K562 (cell line): ENCODE results near the gene IGF2BP3. TPM values are rescaled to one million over a fixed set of nuclear protein-coding genes. Genes with fewer than 3 reads are reported as not detected.

Experiments
- ATAC-seq: fragments of 200-7000 bp; cut with Tn5 transposase; 3 replicates; pipeline ENCODE4 v1.9.1; 2020; ENCODE audit warnings: moderate library complexity
- BruUV-seq: library from RNA; stranded (reverse); fragments of 400-500 nt; replicated peaks from 2 replicates; lab custom pipeline; 2021; lab: Mats Ljungman, UMichigan
- CTCF ChIA-PET: fragments of 300-600 bp; formaldehyde crosslinking; extraction: SDS; loops from one replicate; lab custom pipeline; 2021; ENCODE audit warnings: low intra/inter-chr PET ratio; lab: Yijun Ruan, JAX
- POLR2A ChIA-PET: fragments of 300-600, 350-650 bp; sonication (Branson Sonifier 250); formaldehyde crosslinking; extraction: SDS; loops from one replicate; lab custom pipeline; 2021; ENCODE audit warnings: antibody characterized with exemption, inconsistent platforms; lab: Yijun Ruan, JAX
- DNase-seq, 4 experiments: peaks; one replicate each; pipeline versions ENCODE4 v3.0.0 to v3.0.0-alpha.2; 2011 to 2018; ENCODE audit warnings: low spot score in 3 of 4, mixed read lengths in 3 of 4; ENCODE audit errors: extremely low read depth in 1 of 4
- FAIRE-seq: peaks from 2 replicates; lab custom pipeline; 2011; peaks lifted over from hg19 to GRCh38; lab: Jason Lieb, UNC
- H2AFZ ChIP-seq: 2 replicates; pipeline ENCODE4 v1.6.0; 2011; ENCODE audit warnings: low read depth, low read length, control low read depth, inconsistent platforms
- H3K27ac ChIP-seq: fragments of 200-600 bp; 3 replicates; pipeline ENCODE4 v1.8.0; 2011; ENCODE audit warnings: low read depth, mild to moderate bottlenecking, control low read depth, inconsistent platforms, low read length, moderate library complexity, mixed read lengths; ENCODE audit errors: extremely low read depth
- H3K27me3 ChIP-seq, 2 experiments: fragments of 300-600 bp in 1 of 2; 2 replicates in 1 of 2; 3 replicates in 1 of 2; pipeline versions ENCODE4 v1.6.0 to v1.8.0; 2011; ENCODE audit warnings: inconsistent platforms in 2 of 2, low read length in 2 of 2, mild to moderate bottlenecking in 1 of 2, mixed read lengths in 1 of 2, moderate library complexity in 1 of 2; ENCODE audit not compliant: control insufficient read depth in 2 of 2, insufficient read depth in 2 of 2
- H3K36me3 ChIP-seq: fragments of 300-600 bp; 3 replicates; pipeline ENCODE4 v1.8.0; 2011; ENCODE audit warnings: mild to moderate bottlenecking, low read length, inconsistent platforms; ENCODE audit not compliant: control insufficient read depth, insufficient read depth
- H3K4me1 ChIP-seq, 2 experiments: fragments of 200-600 bp in 1 of 2; replicated peaks in 1 of 2; 2 replicates in 1 of 2; 3 replicates in 1 of 2; pipeline versions ENCODE4 v1.5.1 to v1.8.0; 2011; ENCODE audit warnings: inconsistent platforms in 2 of 2, low read length in 2 of 2, mild to moderate bottlenecking in 1 of 2, mixed read lengths in 1 of 2, moderate library complexity in 1 of 2; ENCODE audit not compliant: control insufficient read depth in 2 of 2, insufficient read depth in 2 of 2
- H3K4me2 ChIP-seq: 2 replicates; pipeline ENCODE4 v1.6.1; 2011; ENCODE audit warnings: low read length, control low read depth, inconsistent platforms, mixed read lengths; ENCODE audit not compliant: insufficient read depth
- H3K4me3 ChIP-seq: fragments of 200-600 bp; sonication (generic), shearing (Covaris generic); 2 replicates; pipeline ENCODE4 v1.5.1; 2016; ENCODE audit warnings: control low read depth, inconsistent platforms
- H3K79me2 ChIP-seq: fragments of 200-600 bp; 3 replicates; pipeline ENCODE4 v1.8.0; 2011; ENCODE audit warnings: low read length, inconsistent platforms; ENCODE audit not compliant: control insufficient read depth, insufficient read depth
- H3K9ac ChIP-seq, 2 experiments: 2 replicates each; pipeline versions ENCODE4 v1.6.0 to v1.6.1; 2011; ENCODE audit warnings: low read depth in 2 of 2, low read length in 2 of 2, control low read depth in 1 of 2, inconsistent platforms in 1 of 2, mild to moderate bottlenecking in 1 of 2, mixed read lengths in 1 of 2; ENCODE audit not compliant: insufficient read depth in 1 of 2
- H3K9me1 ChIP-seq: one replicate; pipeline ENCODE4 v1.6.0; 2011; ENCODE audit warnings: inconsistent platforms, mild to moderate bottlenecking, low read length, moderate library complexity; ENCODE audit not compliant: control insufficient read depth, insufficient read depth
- H3K9me3 ChIP-seq: replicated peaks from 2 replicates; pipeline ENCODE4 v1.5.1; 2011; ENCODE audit warnings: low read depth, low read length, inconsistent platforms; ENCODE audit not compliant: control insufficient read depth, insufficient read depth
- H4K20me1 ChIP-seq: replicated peaks from 2 replicates; pipeline ENCODE4 v1.6.1; 2011; ENCODE audit warnings: low read length, inconsistent platforms, mixed read lengths; ENCODE audit not compliant: control insufficient read depth, insufficient read depth
- ATF1 ChIP-seq, 2 experiments: fragments of 450-650 bp in 1 of 2; IDR thresholded peaks; 2 replicates each; pipeline ENCODE4 v1.6.1; 2016; ENCODE audit warnings: missing compliant biosample characterization in 1 of 2, missing genetic modification characterization in 1 of 2
- ATF7 ChIP-seq: fragments of 450-650 bp; IDR thresholded peaks from 2 replicates; pipeline ENCODE4 v1.7.1; 2014; ENCODE audit warnings: mild to moderate bottlenecking, moderate library complexity
- BHLHE40 ChIP-seq: IDR thresholded peaks from 2 replicates; pipeline ENCODE4 v1.6.1; 2011; ENCODE audit warnings: low read length, improper control_type of control experiment
- COPS2 ChIP-seq: fragments of 450-650 bp; conservative IDR thresholded peaks from 2 replicates; pipeline ENCODE4 v1.6.1; 2016; ENCODE audit warnings: mild to moderate bottlenecking, moderate library complexity
- CREM ChIP-seq: IDR thresholded peaks from 2 replicates; pipeline ENCODE4 v1.6.1; 2014; ENCODE audit warnings: antibody characterized with exemption, low read depth
- IRF1 ChIP-seq: sonication (generic); formaldehyde crosslinking; IDR thresholded peaks from 2 replicates; pipeline ENCODE4 v1.8.0; 2022; ENCODE audit warnings: missing genetic modification reagents, mild to moderate bottlenecking, borderline replicate concordance
- JUND ChIP-seq, 2 experiments: IDR thresholded peaks; 2 replicates in 1 of 2; 3 replicates in 1 of 2; pipeline ENCODE4 v1.6.1; 2011; ENCODE audit warnings: borderline replicate concordance in 2 of 2, low read depth in 2 of 2, low read length in 2 of 2, improper control_type of control experiment in 1 of 2, missing biosample characterization in 1 of 2, missing genetic modification characterization in 1 of 2, missing genetic modification reagents in 1 of 2
- NFIX ChIP-seq: fragments of 250-450 bp; sonication (Bioruptor Pico); IDR thresholded peaks from 2 replicates; pipeline ENCODE4 v1.4.0; 2020; ENCODE audit warnings: low read depth, mild to moderate bottlenecking, moderate library complexity
- PHF21A ChIP-seq: fragments of 450-650 bp; IDR thresholded peaks from 2 replicates; pipeline ENCODE4 v1.6.1; 2017; ENCODE audit warnings: low read depth, borderline replicate concordance
- RBM22 ChIP-seq: fragments of 200-400 bp; formaldehyde crosslinking; IDR thresholded peaks from 2 replicates; pipeline ENCODE4 v1.6.1; 2018; ENCODE audit warnings: low read length, low read depth; ENCODE audit not compliant: poor library complexity, severe bottlenecking
- TAF7 ChIP-seq: fragments of 450-650 bp; IDR thresholded peaks from 2 replicates; pipeline ENCODE4 v1.6.1; 2016; ENCODE audit warnings: missing genetic modification characterization, missing compliant biosample characterization
- WGBS: fragments of 100-300 bp; shearing (Covaris generic); methylation state at CpG from one replicate; pipeline ENCODE4 v1.1.6; 2016; ENCODE audit warnings: low coverage, mixed read lengths; ENCODE audit not compliant: insufficient coverage; ENCODE audit errors: missing lambda C conversion rate; 5-methylcytosine and 5-hydroxymethylcytosine counted together
- in situ Hi-C: fragments of 300-500 bp; cut with MboI; formaldehyde crosslinking; loops from 4 replicates; pipeline ENCODE4 v1.15.0; 2018; ENCODE audit warnings: inconsistent platforms, mixed read lengths
- intact Hi-C: fragments of 100-400 bp; cut with micrococcal nuclease; formaldehyde crosslinking; loops from 2 replicates; pipeline ENCODE4 v1.14.2; 2022
- polyA plus RNA-seq, 8 experiments: library from polyadenylated mRNA; depleted of rRNA in 4 of 8; stranded (reverse) in 5 of 8; unstranded in 3 of 8; fragments of >200 nt; fragmentation: Nextera tagmentation in 2 of 8; fragmentation: Illumina TruSeq in 1 of 8; extraction: Ambion mirVana in 2 of 8; extraction: Trizol in 1 of 8; gene quantifications; 2 replicates each; pipeline versions ENCODE4 v1.2.1 to v1.2.3, GENCODE V29; 2011 to 2014; ENCODE audit warnings: inconsistent platforms in 1 of 8, missing spikeins in 1 of 8
- total RNA-seq, 7 experiments: library from RNA; depleted of rRNA in 6 of 7; stranded (reverse); fragments of >200 nt in 6 of 7; fragmentation: Illumina TruSeq in 2 of 7; extraction: Trizol in 2 of 7; gene quantifications; 2 replicates each; pipeline versions ENCODE4 v1.2.1 to v1.2.3, GENCODE V29; 2011 to 2021; ENCODE audit warnings: low replicate concordance in 1 of 7
- TF ChIP-seq, protein P1 (sequence below): sonication (generic); IDR thresholded peaks from 2 replicates; pipeline ENCODE4 v1.6.1; 2016

The IGF2BP3 gene
- total and polyA plus RNA-seq, 9 of the 15 experiments (the other 6 are each of a cell fraction or from before 2014, with no cell fraction given): 8.4 to 88.1 (median 61.2) TPM

- Histone ChIP-seq H3K4me2 (peak overlapping the region; percentile 38; the same call in 1 of the 2 replicates), H3K9me3 (no peaks in the 10 kb centered on the region), H3K9me1 (no peaks in the 10 kb centered on the region), H3K27ac (peak overlapping the region; percentile 20; the same call in 1 of the 3 replicates), H3K27me3 (no peaks in the 10 kb centered on the region), H3K4me3 (no peak overlapping the region), H3K79me2 (peaks cover 90% of the 10 kb centered on the region), H2AFZ (no peak overlapping the region), H3K9ac (peak overlapping the region; percentile 5 to 81; a peak in 2 of 4 replicates), H4K20me1 (peaks cover 17% of the 10 kb centered on the region), H3K4me1 (peaks cover 17 to 23% of the 10 kb centered on the region in 2 experiments; a peak in 4 of 5 replicates), H3K36me3 (peaks cover 19% of the 10 kb centered on the region; the same call in 2 of the 3 replicates)
- WGBS: 5% methylated on average over 10 of the region's 10 CpGs
- intact Hi-C loops (loop anchor here (10.0 kb wide), 1 partner anchor 292 kb away; the partner anchor contains the start of gene STK31), in situ Hi-C loops (no loop called here)
- ATAC-seq: peak; percentile 70
- FAIRE-seq: no peak
- ChIA-PET POLR2A (no interaction called here), CTCF (no interaction called here)
- no TSS peak for BruUV-seq
- DNase-seq: peak in 2 of 4 experiments; percentile 31 to 53
- TF ChIP-seq ATF7 (peak; percentile 27; the same call in 1 of the 2 replicates), TAF7 (tag) (no peak), CREM (peak; percentile 58), ATF1 (CRISPR knock-in tag; IDR thresholded peaks at IDR 0.05) (no peak), ATF1 (tag; IDR thresholded peaks at IDR 0.05) (peak; percentile 21; the same call in 1 of the 2 replicates), RBM22 (no peak), BHLHE40 (peak; percentile 16; the same call in 1 of the 2 replicates), JUND (IDR thresholded peaks at IDR 0.05; ENCODE audit: borderline replicate concordance, low read depth, low read length) (peak; percentile 26; the same call in 1 of the 2 replicates), JUND (tag; IDR thresholded peaks at IDR 0.05; ENCODE audit: borderline replicate concordance, low read depth, low read length) (no peak; the same call in 2 of the 3 replicates), COPS2 (no peak), PHF21A (no peak), NFIX (CRISPR knock-in tag) (no peak), IRF1 (CRISPR knock-in tag) (no peak)
- TF ChIP-seq, protein P1, sequence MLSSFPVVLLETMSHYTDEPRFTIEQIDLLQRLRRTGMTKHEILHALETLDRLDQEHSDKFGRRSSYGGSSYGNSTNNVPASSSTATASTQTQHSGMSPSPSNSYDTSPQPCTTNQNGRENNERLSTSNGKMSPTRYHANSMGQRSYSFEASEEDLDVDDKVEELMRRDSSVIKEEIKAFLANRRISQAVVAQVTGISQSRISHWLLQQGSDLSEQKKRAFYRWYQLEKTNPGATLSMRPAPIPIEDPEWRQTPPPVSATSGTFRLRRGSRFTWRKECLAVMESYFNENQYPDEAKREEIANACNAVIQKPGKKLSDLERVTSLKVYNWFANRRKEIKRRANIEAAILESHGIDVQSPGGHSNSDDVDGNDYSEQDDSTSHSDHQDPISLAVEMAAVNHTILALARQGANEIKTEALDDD: peak; percentile 81
Observed at GRCh38 chr7:23422909-23423308, 47.4 kb downstream of the IGF2BP3 start.
